GM19239 (cell line): ENCODE results near the gene WWOX.

Experiments
- DNase-seq: peaks from one replicate; pipeline ENCODE4 v3.0.0; 2011; ENCODE audit warnings: low spot score; ENCODE audit not compliant: insufficient read length
- FAIRE-seq: peaks from 2 replicates; lab custom pipeline; 2011; peaks lifted over from hg19 to GRCh38; lab: Jason Lieb, UNC

The WWOX gene

GRCh38 chr16:79134300-79134699, 1034.8 kb downstream of the WWOX start:
- no peak for FAIRE-seq

GRCh38 chr16:79136955-79137354, 1037.5 kb downstream of the WWOX start:
- no peak for FAIRE-seq
- no peak for DNase-seq

More at GRCh38 chr16:79134300-79134699, 1034.8 kb downstream of the WWOX start:
- no peak for DNase-seq

GRCh38 chr16:79137426-79137939, 1038.0 kb downstream of the WWOX start:
- no peak for FAIRE-seq
- DNase-seq = no peak

- FAIRE-seq (no peak), DNase-seq (no peak)
These were observed 1040.3 kb downstream of the WWOX start for GRCh38 chr16:79139799-79140198.

GRCh38 chr16:79143026-79143425, 1043.6 kb downstream of the WWOX start:
- DNase-seq (no peak), FAIRE-seq (no peak)

GRCh38 chr16:79150151-79150550, 1050.7 kb downstream of the WWOX start:
- no peak for DNase-seq
- FAIRE-seq = no peak

GRCh38 chr16:79150632-79151310, 1051.3 kb downstream of the WWOX start:
- no peak for DNase-seq
- no peak for FAIRE-seq

- no peak for DNase-seq
- FAIRE-seq = no peak
These were observed 1054.6 kb downstream of the WWOX start for GRCh38 chr16:79154086-79154485.

GRCh38 chr16:79155471-79155870, 1056.0 kb downstream of the WWOX start:
- FAIRE-seq = no peak

GRCh38 chr16:79155904-79156303, 1056.5 kb downstream of the WWOX start:
- DNase-seq (no peak), FAIRE-seq (no peak)

More at GRCh38 chr16:79155471-79155870, 1056.0 kb downstream of the WWOX start:
- no peak for DNase-seq

- no peak for FAIRE-seq
These were observed 1057.3 kb downstream of the WWOX start for GRCh38 chr16:79156761-79157160.

GRCh38 chr16:79158337-79158736, 1058.9 kb downstream of the WWOX start:
- FAIRE-seq (no peak), DNase-seq (no peak)

More at GRCh38 chr16:79156761-79157160, 1057.3 kb downstream of the WWOX start:
- DNase-seq = no peak

GRCh38 chr16:79159261-79160049, 1060.0 kb downstream of the WWOX start:
- no peak for FAIRE-seq

GRCh38 chr16:79162977-79163376, 1063.5 kb downstream of the WWOX start:
- DNase-seq (no peak), FAIRE-seq (no peak)

More at GRCh38 chr16:79159261-79160049, 1060.0 kb downstream of the WWOX start:
- no peak for DNase-seq

GRCh38 chr16:79163691-79164387, 1064.4 kb downstream of the WWOX start:
- FAIRE-seq (no peak), DNase-seq (no peak)

GRCh38 chr16:79164388-79164995, 1065.0 kb downstream of the WWOX start:
- DNase-seq (no peak), FAIRE-seq (no peak)

- FAIRE-seq = no peak
- DNase-seq = no peak
These were observed 1065.6 kb downstream of the WWOX start for GRCh38 chr16:79165079-79165478.

- FAIRE-seq (no peak), DNase-seq (no peak)
These were observed 1066.1 kb downstream of the WWOX start for GRCh38 chr16:79165506-79165905.

- DNase-seq (no peak), FAIRE-seq (no peak)
These were observed 1068.4 kb downstream of the WWOX start for GRCh38 chr16:79167893-79168292.

GRCh38 chr16:79168321-79168720, 1068.9 kb downstream of the WWOX start:
- DNase-seq = no peak
- FAIRE-seq = no peak
